HG02798 (cell line): ENCODE measurements around the gene DPM2.

Source experiments
- ATAC-seq: cut with Tn5 transposase; IDR thresholded peaks from one replicate; pipeline ENCODE4 v1.9.1; 2021; ENCODE audit warnings: mild to moderate bottlenecking; ENCODE audit not compliant: unreplicated experiment, poor library complexity

The DPM2 gene

GRCh38 chr9:127958728-127959127 lies 21.1 kb upstream of the DPM2 start:
- no peak for ATAC-seq

DNA sequence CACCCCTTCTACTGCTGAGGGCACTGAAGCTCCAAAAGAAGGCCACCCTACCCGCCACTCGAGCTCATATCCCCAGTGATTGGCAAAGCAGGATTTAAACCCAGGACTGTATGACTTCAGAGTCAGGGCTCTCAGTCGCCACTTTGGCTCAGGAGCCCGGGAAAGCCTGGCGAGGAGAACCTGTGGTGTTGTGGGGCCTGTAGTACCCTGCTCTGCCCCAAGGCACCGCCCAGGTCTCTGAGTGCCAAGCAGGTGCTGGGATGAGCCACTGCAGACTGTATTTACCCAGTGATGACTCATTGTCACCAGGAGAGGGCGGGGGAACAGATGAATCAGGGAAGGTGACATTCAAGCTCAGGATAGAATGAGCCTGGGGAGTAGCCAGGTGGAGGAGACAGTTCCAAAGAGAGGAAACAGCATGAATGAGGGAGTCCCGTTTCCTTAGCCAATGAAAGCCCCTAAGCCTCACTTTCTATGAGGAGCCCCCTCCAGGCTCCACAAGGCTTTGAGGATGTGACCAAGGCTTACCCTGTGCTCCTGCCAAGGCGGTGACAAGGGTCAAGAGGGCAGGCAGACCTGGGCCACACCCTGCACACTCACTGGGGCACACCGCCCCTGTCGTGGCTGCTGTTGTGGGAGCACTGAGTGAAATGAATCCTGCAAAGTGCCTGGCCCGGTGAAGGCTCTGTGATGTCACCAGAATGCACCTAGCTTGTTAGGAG lies 17.8 kb upstream of the DPM2 start:
- ATAC-seq: peak; percentile 66

DNA sequence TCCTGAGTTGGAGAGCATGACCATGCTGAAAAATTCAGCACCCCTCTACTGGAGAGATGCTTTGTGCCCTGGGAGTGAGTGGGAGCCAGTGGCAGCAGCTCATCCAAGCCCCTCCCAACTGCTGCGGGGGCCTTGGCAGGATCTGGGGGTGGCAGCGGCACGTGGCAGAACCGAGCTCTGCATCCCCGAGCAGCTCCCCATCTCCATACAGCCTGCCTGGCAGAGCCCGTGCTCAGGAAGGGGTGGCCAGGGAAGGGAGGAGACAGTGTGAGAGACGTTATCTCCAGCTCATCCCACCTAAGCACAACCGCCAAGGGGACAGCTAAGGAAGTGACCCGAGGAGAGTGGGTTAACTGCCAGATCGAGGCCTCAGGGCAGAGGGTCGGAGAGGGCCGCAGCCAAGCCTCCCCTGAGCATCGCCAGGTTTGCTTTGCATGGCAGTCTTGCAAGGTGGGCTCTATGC lies 17.2 kb upstream of the DPM2 start:
- no peak for ATAC-seq

GRCh38 chr9:127953768-127954505 lies 16.3 kb upstream of the DPM2 start:
- ATAC-seq: no peak

DNA sequence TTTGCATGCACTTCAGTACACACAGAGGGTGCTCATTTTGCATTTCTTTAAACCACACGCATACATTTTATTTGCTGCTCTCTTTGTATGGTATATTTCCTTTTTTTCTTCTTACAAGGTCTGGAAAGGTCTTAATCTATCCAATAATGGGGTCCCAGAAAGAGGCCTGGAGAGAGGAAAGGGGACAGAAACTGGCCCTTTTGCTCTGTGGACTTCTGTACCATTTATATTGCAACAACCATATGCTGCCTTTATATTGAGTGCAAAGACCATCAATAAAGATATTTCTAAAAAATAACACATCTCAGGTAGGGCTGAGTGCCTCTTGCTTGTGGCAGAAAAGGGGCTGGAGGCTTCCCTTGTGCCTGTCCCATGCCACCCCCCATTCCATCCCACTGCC lies 15.5 kb upstream of the DPM2 start:
- no peak for ATAC-seq

GRCh38 chr9:127950513-127951289 lies 13.0 kb upstream of the DPM2 start:
- no peak for ATAC-seq

- ATAC-seq: no peak
Measured at GRCh38 chr9:127949827-127950512, 12.3 kb upstream of the DPM2 start.

GRCh38 chr9:127947841-127948710 lies 10.4 kb upstream of the DPM2 start:
- ATAC-seq: no peak

- no peak for ATAC-seq
Measured at GRCh38 chr9:127946728-127947127, 9.1 kb upstream of the DPM2 start.

- no peak for ATAC-seq
Measured at GRCh38 chr9:127945942-127946341, 8.3 kb upstream of the DPM2 start.

DNA sequence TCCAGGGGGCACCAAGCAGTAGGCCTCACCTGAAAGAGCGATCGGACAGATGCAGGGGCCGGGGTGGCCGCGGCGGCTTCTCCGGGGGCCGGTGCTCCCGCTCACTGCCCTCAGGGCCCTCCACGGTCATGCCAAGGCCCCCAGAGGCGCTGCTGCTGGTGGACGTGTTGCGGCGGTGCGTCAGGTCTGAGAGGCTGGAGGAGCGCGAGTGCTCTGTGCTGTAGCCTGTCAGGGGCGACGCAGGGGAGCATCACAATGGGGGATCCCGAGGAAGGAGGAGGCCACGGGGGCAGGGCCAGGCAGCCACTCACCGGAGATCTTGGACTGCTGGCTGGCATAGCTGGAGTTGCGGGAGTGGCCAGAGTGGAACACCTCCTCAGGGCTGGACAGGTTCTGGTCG lies 7.7 kb upstream of the DPM2 start:
- no peak for ATAC-seq

GRCh38 chr9:127944586-127945218 lies 7.0 kb upstream of the DPM2 start:
- no peak for ATAC-seq

- ATAC-seq: peak; percentile 67
Measured at GRCh38 chr9:127943731-127944144, 6.1 kb upstream of the DPM2 start.

GRCh38 chr9:127943011-127943662 lies 5.5 kb upstream of the DPM2 start:
- no peak for ATAC-seq

GRCh38 chr9:127942216-127943010 lies 4.8 kb upstream of the DPM2 start:
- no peak for ATAC-seq

- no peak for ATAC-seq
Measured at GRCh38 chr9:127941961-127942215, 4.2 kb upstream of the DPM2 start.

DNA sequence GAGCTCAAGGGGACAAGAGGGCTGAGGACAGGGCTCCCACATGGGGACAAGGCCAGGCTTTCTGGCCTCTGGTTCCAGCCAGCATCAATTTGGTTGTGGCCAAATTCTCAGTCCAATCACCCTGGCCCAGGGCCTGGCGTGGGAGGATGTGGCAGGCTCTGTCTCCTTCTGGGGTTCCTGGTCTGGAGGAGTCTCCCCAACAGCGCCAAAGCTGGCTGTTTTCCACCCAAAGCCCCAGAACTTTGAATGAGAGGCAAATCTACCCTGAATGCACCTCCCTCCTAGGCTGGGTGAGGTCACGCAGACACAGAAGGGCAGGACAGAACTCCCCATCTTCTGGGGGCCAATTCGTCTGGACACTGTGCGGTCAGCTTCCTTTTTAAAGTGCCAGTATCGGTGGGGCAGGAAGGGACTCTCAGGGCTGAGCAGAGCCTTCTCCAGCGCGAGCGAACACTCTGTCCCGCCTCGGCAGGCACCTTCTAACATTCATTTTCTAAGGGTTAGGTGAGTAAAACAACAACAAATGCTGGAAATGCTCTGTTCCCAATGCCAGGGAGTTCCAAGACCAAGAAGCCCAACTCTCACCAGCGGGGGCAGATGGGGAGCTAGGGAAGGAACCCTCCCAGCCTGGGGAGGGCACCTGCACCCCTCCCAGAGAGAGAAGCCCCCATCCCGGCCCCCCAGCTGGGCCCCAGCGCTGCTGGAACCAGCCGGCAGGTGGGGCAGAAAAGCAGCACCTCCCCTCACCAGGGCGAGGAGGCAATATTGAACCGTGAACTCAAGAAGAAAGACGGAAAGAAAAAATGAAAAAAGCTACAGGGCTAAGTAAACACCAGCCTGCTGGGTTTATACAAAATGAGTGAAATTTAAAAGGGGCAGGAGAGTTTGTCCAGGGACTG lies 3.7 kb upstream of the DPM2 start:
- ATAC-seq: no peak
